ENCODE data around the gene CRADD.

GRCh38 chr12:93759512-93760081 lies 82.4 kb downstream of the CRADD start:
- TF ChIP-seq EZH2 (IDR thresholded peaks at IDR 0.05): no peak
- TF ChIP-seq FOXP2 (optimal IDR thresholded peaks at IDR 0.05; ENCODE audit: control extremely low read depth, extremely low read length, insufficient read depth): no peak
- no peak for TF ChIP-seq POLR2AphosphoS5 (IDR thresholded peaks at IDR 0.05; ENCODE audit: borderline replicate concordance, low read depth, low read length)
